NCI-H2081 (cell line): ENCODE data around the gene TPPP.
"Not testable (repeated sequence)": the region's sequence is repeated elsewhere in the genome, so short reads cannot be mapped to it uniquely, and the experiment has no call there.

Source experiments
- DNase-seq, 2 experiments: peaks; one replicate each; lab custom pipeline; 2025; lab: John Stamatoyannopoulos, UW

TPPP gene

DNA sequence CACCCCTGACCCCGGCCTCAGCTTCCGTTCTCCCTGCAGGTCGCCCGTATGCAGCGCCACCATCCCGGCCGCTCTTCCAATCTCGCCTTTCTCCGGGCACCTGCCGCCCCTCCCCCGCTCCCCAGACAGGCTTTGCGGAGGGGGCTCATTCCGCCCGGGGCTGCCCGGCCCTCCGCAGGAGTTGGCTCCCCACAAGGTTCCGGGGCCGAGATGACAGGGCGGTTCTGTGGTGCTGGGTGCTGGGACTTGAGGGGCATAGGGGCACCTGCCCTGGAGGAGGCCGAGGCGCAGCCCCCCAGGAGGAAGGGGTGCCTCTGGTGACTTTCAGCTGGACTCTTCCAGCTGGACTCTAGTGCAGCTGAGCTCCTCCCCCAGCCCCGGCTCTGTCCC is 885 bp upstream of the TPPP start:
- not testable (repeated sequence) for DNase-seq

GRCh38 chr5:692529-693041 is 567 bp downstream of the TPPP start:
- DNase-seq: not testable (repeated sequence)

- no peak for DNase-seq
Measured at GRCh38 chr5:691817-692528, 1.2 kb downstream of the TPPP start.

GRCh38 chr5:691049-691448 is 2.1 kb downstream of the TPPP start:
- DNase-seq: not testable (repeated sequence)

DNA sequence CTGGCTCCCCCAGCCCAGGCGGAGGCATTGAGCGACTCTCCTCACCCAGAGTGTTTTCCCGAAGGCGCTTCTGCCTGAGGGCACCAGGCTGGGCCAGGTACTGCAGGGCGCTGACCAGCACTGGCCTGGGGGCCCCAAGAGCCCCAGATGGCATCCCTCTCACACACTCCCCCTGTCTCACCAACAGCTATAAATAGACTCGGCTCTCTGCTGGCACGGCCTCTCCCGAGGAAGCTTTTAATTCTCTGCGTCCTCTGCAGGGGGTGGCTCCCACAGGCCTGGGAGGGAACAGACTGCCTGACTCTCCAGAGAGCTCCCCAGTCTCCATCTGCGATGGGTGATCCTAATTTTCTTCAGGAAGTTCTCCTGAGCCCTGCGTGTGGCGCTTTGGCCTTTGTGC is 2.9 kb downstream of the TPPP start:
- not testable (repeated sequence) for DNase-seq

DNA sequence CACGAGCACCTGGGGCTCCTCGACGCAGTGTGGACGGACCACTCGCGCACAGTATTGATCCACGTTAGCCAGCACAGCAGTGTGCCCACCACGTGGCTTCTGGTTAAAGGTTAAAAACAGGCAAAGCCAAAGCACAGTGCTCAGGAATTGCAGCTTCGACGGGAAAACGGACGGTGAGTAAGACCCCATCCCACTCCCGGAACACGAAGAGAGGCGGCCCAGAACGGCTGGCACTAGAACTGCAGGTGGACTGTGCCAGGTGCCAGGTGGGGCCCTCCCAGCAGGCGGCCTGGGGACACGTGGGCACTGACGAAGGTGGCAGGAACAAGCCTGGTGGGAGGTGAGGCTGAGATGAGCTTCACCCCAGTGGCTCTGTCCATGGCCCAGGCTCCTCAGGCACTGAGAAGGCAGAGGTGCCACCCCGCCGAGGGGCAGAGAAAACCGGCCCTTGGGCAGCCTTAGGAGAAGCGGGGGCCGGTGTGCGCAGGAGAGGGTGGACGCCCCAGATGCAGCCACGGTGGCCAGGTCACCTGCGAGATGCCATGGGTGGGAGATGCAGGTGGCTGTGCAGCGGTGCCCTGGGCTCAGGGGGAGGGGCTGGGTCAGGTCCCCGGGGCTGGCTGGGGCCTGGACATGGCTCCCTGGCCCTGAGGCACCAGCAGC is 4.7 kb downstream of the TPPP start:
- not testable (repeated sequence) for DNase-seq

GRCh38 chr5:686936-687335 is 6.2 kb downstream of the TPPP start:
- DNase-seq: not testable (repeated sequence)

GRCh38 chr5:686172-686523 is 7.0 kb downstream of the TPPP start:
- DNase-seq: not testable (repeated sequence)

DNA sequence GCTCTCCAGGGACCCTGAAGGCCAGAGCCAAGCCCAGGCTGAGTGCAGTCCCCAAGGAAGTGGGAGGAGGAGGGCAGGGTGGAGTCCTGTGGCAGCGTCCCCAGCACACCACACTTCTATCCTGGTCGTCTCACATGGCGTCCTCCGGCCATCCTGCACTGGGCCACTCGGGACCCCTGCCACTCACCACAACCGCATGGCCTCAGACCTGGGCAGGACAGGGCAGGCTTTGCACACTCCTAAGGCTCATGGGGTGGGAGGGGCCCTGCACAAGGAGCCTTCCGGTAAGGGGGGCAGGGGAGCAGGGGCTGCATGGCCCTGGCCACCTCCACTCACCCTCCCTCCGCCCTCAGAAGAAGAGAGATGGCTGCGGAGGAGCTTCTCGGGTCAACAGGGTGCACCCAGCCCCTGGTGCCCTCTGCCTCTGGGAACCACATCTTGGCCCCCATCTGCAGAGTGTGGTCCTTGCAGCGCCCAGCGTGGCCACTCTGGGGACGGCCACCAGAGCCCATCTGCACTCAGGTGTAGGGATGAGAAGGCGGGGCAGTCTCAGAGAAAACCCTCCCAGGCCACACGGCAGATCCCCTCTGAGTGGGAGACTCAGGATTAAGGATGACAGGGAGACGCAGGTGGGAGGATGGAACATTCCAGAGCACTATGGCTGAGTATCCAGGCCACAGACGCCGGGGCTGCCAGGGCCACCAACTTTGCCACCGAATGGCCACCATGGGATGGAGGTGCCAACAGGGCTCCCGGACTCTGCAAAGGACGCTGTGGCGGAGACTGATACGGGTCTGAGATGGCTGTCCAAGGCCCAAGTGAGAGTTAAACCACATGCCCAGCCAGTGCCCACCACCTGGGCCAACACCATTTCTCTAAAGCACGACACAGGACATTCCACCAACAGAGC is 7.6 kb downstream of the TPPP start:
- no peak for DNase-seq

DNA sequence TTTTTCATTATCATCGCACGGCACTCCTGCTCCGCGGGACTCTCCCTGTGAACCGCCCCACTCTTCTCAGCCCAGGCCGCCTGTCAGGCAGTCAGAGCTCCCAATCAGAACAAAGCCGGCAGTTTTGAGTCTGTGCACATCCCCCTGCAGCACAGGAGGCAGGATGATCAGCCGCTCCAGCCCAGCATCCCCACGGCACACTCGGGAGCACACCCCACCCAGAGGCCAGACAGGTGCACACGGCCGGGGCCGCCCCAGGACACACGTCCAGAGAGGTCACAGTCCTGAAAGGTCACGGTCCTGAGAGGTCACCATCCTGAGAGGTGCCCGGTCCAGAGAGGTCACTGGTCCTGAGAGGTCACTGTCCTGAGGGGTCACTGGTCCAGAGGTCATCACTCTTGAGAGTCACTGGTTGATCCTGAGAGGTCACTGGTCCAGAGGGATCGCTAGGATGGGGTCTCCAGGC is 8.4 kb downstream of the TPPP start:
- no peak for DNase-seq

DNA sequence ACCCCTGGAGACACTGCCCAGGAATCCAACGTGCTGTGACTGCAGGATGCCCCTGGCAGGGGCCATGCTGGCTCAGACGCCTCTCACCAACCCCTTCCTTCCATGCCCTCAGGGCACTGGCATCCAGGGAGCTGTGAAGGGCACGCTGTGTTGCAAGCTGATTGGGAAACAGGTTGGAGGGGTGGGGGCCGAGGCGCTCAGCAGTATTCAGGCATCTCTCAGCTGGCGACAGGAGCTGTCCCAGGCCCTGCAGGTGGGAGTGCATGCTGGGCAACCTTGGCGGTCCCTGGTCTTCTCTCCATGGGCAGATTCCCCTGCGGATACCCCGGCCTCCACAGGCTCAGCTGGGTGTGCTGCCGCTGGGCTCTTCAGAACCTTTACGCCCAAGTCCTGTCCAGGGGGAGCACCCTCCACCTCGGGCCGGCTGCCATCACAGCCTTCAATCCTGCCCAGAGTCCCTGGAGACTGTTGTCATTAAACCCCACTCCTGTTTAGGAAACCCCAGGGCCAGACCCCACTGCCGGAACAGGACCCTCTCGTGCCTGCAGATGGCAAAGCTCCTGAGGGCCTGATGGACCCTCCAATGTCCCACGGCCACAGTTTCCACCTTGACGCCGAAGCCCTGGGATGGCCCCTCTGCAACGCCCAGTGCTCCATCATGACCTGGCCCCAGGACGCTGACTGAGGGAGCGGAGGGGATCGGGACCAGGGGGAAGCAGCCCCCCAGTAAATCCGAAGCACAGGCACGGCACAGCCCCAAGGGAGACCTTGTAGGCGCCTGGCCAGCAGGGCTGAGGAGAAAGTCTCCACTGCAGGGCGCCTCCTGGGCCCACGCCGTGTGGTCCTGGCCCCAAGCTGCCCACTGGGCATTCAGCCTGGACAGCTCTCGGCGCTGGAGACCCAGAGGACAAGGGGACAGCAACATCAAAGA is 9.3 kb downstream of the TPPP start:
- DNase-seq: no peak

GRCh38 chr5:682651-683358 is 10.3 kb downstream of the TPPP start:
- DNase-seq: not testable (repeated sequence)

GRCh38 chr5:682216-682615 is 10.9 kb downstream of the TPPP start:
- not testable (repeated sequence) for DNase-seq

- DNase-seq: not testable (repeated sequence)
Measured at GRCh38 chr5:681317-682191, 11.6 kb downstream of the TPPP start.

- not testable (repeated sequence) for DNase-seq
Measured at GRCh38 chr5:680836-681235, 12.3 kb downstream of the TPPP start.

- DNase-seq: not testable (repeated sequence)
Measured at GRCh38 chr5:680118-680795, 12.9 kb downstream of the TPPP start.

DNA sequence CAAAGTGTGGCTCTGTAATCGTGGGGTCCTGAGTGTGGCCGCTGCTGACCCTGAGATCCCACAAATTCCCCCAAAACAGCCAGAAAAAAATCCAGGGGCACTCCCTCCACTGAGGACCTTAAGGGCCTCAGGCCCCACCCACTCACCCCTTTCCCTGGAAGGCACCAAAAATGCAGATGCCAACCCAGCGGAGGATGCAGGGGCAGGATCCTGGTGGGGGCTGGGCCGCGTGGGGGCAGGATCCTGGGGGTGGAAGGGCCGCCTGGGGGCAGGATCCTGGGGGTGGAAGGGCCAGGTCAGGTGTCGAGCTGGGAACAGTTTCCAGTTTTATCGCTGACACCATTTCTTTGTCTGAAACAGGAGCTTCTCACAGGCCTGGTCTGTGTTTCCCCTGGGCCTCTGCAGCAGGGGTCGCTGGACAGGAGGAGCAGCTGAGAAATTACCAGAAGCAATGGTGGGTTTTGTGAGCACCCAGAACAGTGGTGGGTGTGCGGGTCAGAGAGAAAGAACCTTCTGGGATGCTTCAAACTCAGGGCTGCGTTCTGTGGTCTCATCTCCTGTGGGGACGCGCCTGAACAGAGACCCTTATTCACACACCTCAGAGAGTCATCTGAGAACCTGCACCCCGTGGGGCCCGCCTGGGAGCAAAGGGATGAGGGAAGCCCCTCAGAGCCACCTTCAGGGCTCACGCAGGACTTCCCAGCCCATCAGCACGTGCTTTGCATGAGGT is 13.8 kb downstream of the TPPP start:
- not testable (repeated sequence) for DNase-seq

GRCh38 chr5:678521-678920 is 14.6 kb downstream of the TPPP start:
- DNase-seq: not testable (repeated sequence)
